ENCODE results near the gene PPP1R26.
A peak's percentile ranks its signal among the peaks of the same experiment; 100 is the strongest.
"Not testable (repeated sequence)": the region's sequence is repeated elsewhere in the genome, so short reads cannot be mapped to it uniquely, and the experiment has no call there.

The PPP1R26 gene

GRCh38 chr9:135458478-135458877 is 21.1 kb upstream of the PPP1R26 start:
- DNase-seq (ENCODE audit: low read depth in 3 of 3, low spot score in 1 of 3): not testable (repeated sequence)

GRCh38 chr9:135461936-135462335 is 17.6 kb upstream of the PPP1R26 start:
- DNase-seq (ENCODE audit: low read depth in 3 of 3, low spot score in 1 of 3): no peak

GRCh38 chr9:135463140-135463539 is 16.4 kb upstream of the PPP1R26 start:
- DNase-seq (ENCODE audit: low read depth in 3 of 3, low spot score in 1 of 3): no peak

- no peak for DNase-seq (ENCODE audit: low read depth in 3 of 3, low spot score in 1 of 3)
Observed at GRCh38 chr9:135464181-135464580, 15.4 kb upstream of the PPP1R26 start.

GRCh38 chr9:135468854-135469521 is 10.6 kb upstream of the PPP1R26 start:
- peak in 1 of 3 donors; percentile 28 for DNase-seq (ENCODE audit: low read depth in 3 of 3, low spot score in 1 of 3)

GRCh38 chr9:135471791-135472640 is 7.6 kb upstream of the PPP1R26 start:
- no peak for DNase-seq (ENCODE audit: low read depth in 3 of 3, low spot score in 1 of 3)

GRCh38 chr9:135473972-135474543 is 5.5 kb upstream of the PPP1R26 start:
- no peak for DNase-seq (ENCODE audit: low read depth in 3 of 3, low spot score in 1 of 3)

GRCh38 chr9:135474915-135475314 is 4.7 kb upstream of the PPP1R26 start:
- no peak for DNase-seq (ENCODE audit: low read depth in 3 of 3, low spot score in 1 of 3)

GRCh38 chr9:135476561-135477355 is 2.8 kb upstream of the PPP1R26 start:
- no peak for DNase-seq (ENCODE audit: low read depth in 3 of 3, low spot score in 1 of 3)

GRCh38 chr9:135478191-135478590 is 1.4 kb upstream of the PPP1R26 start:
- DNase-seq (ENCODE audit: low read depth in 3 of 3, low spot score in 1 of 3): no peak

GRCh38 chr9:135478829-135479468 is 633 bp upstream of the PPP1R26 start:
- DNase-seq (ENCODE audit: low read depth in 3 of 3, low spot score in 1 of 3): no peak

- no peak for DNase-seq (ENCODE audit: low read depth in 3 of 3, low spot score in 1 of 3)
Observed at GRCh38 chr9:135480071-135480939, 723 bp downstream of the PPP1R26 start.

GRCh38 chr9:135480940-135481310 is 1.3 kb downstream of the PPP1R26 start:
- no peak for DNase-seq (ENCODE audit: low read depth in 3 of 3, low spot score in 1 of 3)

GRCh38 chr9:135482015-135482754 is 2.6 kb downstream of the PPP1R26 start:
- DNase-seq (ENCODE audit: low read depth in 3 of 3, low spot score in 1 of 3): no peak

GRCh38 chr9:135484460-135485277 is 5.1 kb downstream of the PPP1R26 start:
- DNase-seq (ENCODE audit: low read depth in 3 of 3, low spot score in 1 of 3): no peak

GRCh38 chr9:135485385-135485784 is 5.8 kb downstream of the PPP1R26 start:
- no peak for DNase-seq (ENCODE audit: low read depth in 3 of 3, low spot score in 1 of 3)

- no peak for DNase-seq (ENCODE audit: low read depth in 3 of 3, low spot score in 1 of 3)
Observed at GRCh38 chr9:135485832-135486231, 6.2 kb downstream of the PPP1R26 start.

GRCh38 chr9:135486267-135487065 is 6.9 kb downstream of the PPP1R26 start:
- DNase-seq (ENCODE audit: low read depth in 3 of 3, low spot score in 1 of 3): no peak
